Adrenal gland (tissue), 5 donors: ENCODE measurements around the gene TAF1A.

Experiments
- POLR2A ChIP-seq, 2 donors: fragments of 450-650 bp; IDR thresholded peaks; one replicate each; pipeline ENCODE4 v1.6.1; 2017; ENCODE audit warnings: antibody characterized with exemption in 2 of 2, mild to moderate bottlenecking in 2 of 2, moderate library complexity in 1 of 2
- TF ChIP-seq, protein P1 (sequence below), 6 experiments: fragments of 450-650 bp in 4 of 6; fragments of 200-600 bp in 2 of 6; sonication (generic) in 1 of 6; IDR thresholded peaks; 1 replicate in 5 of 6; 2 replicates in 1 of 6; pipeline versions ENCODE4 v1.5.1 to v1.8.0; 2016 to 2021; ENCODE audit warnings: antibody characterized with exemption in 6 of 6, mild to moderate bottlenecking in 2 of 6, moderate library complexity in 1 of 6
- donor health status: DM: no; HTN: no; CAD: no.

DNA sequence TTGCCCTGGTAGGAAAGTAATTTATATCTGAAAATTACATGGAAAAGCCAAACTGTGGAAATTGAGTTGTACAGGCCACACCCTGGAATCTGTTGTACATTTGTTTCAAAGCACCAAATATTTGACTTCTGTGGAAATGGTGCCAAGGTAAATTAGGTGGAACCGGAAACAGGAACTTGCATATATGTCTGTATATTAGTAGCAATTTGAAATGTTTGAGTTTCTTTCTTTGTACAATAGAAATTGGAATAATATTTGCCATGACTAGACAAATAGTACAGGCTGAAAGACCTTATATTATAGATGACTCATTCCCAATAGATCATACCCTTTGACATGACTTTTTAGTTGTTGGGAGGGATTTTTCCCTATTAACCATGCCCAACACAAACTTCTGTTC is 10.5 kb upstream of the TAF1A start:
- TF ChIP-seq, protein P1, sequence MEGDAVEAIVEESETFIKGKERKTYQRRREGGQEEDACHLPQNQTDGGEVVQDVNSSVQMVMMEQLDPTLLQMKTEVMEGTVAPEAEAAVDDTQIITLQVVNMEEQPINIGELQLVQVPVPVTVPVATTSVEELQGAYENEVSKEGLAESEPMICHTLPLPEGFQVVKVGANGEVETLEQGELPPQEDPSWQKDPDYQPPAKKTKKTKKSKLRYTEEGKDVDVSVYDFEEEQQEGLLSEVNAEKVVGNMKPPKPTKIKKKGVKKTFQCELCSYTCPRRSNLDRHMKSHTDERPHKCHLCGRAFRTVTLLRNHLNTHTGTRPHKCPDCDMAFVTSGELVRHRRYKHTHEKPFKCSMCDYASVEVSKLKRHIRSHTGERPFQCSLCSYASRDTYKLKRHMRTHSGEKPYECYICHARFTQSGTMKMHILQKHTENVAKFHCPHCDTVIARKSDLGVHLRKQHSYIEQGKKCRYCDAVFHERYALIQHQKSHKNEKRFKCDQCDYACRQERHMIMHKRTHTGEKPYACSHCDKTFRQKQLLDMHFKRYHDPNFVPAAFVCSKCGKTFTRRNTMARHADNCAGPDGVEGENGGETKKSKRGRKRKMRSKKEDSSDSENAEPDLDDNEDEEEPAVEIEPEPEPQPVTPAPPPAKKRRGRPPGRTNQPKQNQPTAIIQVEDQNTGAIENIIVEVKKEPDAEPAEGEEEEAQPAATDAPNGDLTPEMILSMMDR (IDR thresholded peaks at IDR 0.05), result no peak
- no peak for TF ChIP-seq POLR2A (IDR thresholded peaks at IDR 0.05)
